Fibroblast of lung (primary cell): Measurements from ENCODE around the gene PRSS22.

Experiments used
- EZH2 ChIP-seq: IDR thresholded peaks from 2 replicates; pipeline ENCODE4 v1.5.1; 2012; ENCODE audit warnings: low read length, control low read depth, mild to moderate bottlenecking; ENCODE audit errors: missing control alignments
- TF ChIP-seq, protein P1 (sequence below), 2 donors: IDR thresholded peaks in 1 of 2; conservative IDR thresholded peaks in 1 of 2; 1 replicate in 1 of 2; 2 replicates in 1 of 2; pipeline ENCODE4 v1.5.1; 2011 to 2012; ENCODE audit warnings: low read length in 2 of 2, control low read depth in 1 of 2, inconsistent platforms in 1 of 2, low read depth in 1 of 2, mild to moderate bottlenecking in 1 of 2

DNA sequence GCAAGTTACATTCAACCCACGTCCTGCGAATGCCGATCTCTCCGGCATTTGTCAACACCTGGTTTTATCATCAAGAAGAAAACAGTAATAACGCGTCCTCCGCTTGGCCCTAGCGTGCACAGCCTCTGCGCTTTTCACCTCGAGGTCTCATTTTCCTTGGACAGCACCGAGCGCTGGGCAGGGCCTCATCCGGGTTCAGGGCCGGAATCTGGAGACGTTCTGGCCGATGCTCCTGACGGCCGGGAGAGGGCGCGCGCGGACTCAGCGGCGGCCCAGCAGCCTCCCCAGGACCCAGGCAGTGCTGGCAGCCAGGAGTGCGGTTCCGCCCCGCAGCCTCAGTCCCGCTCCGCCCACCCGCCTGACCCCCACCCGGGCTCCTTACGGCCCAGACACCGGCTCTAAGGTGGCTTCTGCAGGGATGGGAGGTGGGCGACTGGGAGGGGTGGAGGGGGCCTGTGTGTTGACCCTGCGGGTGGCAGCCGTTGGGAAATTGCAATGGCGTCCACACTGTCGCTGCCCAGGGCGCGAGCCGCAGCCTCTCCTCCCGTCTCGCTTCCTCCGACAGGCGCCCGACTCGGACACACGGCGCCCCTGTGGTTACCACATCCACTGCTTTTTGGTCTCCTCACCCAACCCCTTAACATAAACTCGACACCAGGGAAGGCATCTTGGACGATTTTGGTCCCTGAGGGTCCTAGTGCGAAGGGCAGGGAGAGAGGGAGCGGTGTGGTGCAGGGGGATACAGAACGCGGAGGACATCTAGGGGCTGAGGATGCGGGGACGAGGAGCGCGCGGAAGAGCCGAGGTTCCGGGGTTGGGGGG is 46.3 kb upstream of the PRSS22 start:
- TF ChIP-seq, protein P1, sequence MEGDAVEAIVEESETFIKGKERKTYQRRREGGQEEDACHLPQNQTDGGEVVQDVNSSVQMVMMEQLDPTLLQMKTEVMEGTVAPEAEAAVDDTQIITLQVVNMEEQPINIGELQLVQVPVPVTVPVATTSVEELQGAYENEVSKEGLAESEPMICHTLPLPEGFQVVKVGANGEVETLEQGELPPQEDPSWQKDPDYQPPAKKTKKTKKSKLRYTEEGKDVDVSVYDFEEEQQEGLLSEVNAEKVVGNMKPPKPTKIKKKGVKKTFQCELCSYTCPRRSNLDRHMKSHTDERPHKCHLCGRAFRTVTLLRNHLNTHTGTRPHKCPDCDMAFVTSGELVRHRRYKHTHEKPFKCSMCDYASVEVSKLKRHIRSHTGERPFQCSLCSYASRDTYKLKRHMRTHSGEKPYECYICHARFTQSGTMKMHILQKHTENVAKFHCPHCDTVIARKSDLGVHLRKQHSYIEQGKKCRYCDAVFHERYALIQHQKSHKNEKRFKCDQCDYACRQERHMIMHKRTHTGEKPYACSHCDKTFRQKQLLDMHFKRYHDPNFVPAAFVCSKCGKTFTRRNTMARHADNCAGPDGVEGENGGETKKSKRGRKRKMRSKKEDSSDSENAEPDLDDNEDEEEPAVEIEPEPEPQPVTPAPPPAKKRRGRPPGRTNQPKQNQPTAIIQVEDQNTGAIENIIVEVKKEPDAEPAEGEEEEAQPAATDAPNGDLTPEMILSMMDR (conservative IDR thresholded peaks at IDR 0.05 in 1 of 2, IDR thresholded peaks at IDR 0.05 in 1 of 2; ENCODE audit: low read depth in 1 of 2, low read length in 2 of 2): peak; percentile 60 to 78
- no peak for TF ChIP-seq EZH2
